ENCODE results near the gene CD300E. TPM values are rescaled to one million over a fixed set of nuclear protein-coding genes. Genes with fewer than 3 reads are reported as not detected.
"Not testable (repeated sequence)": the region's sequence is repeated elsewhere in the genome, so short reads cannot be mapped to it uniquely, and the experiment has no call there.

The CD300E gene
- polyA plus RNA-seq, 1 donor: 0.10 TPM

DNA sequence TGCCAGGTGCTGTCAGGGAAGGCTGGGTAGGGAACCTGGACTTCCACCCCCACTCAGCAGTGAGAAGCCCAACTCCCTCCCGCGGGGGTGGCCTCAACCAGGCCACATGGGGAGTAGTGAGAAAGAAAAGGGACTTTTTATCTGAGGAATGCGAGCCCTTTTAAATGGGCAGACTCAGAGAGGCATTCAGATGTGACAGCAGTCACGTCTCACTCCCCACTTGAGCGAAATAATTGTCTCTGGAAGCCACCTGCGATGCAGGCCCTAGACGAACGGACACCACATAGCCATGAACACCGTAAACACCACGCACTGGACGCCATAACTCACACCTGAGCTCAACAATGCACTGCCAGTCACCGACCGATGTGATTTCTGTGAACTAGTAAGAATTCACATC, 11.9 kb upstream of the CD300E start:
- peak; percentile 51 for DNase-seq

DNA sequence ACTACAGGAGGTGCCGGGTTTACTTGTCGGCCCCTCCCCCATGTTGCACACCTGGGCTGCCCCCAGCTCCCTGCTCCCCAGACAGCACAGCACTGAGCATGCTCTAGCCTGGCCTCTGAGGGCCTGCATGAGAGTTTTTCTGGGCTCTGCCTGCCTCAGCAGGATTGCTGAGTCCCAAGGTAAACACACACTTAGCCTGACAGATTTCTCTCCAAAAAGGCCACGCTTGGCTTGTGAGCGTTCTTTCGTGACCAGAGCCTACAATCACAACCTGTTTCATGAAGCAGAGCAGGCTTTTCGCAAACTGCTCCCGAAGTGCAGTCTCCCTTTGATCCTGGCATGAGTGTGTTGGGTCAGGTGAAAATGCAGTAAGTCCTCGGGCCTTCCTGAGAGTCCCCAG, 9.8 kb upstream of the CD300E start:
- DNase-seq: peak; percentile 74

DNA sequence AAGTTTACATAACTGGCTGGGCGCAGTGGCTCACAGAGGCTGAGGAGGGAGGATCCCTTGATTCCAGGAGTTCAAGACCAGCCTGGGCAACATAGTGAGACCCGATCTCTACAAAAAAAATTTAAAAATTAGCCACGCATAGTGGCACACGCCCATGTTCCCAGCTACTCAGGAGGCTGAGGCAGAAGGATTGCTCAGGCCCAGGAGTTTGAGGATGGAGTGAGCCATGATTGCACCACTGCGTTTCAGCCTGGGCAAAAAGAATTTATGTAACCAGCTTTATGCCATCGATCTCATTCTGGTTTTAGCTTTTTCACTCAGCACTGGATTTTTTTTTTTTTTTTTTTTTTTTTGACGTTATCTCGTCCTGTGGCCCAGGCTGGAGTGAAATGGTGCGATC, 9.1 kb upstream of the CD300E start:
- DNase-seq: no peak

DNA sequence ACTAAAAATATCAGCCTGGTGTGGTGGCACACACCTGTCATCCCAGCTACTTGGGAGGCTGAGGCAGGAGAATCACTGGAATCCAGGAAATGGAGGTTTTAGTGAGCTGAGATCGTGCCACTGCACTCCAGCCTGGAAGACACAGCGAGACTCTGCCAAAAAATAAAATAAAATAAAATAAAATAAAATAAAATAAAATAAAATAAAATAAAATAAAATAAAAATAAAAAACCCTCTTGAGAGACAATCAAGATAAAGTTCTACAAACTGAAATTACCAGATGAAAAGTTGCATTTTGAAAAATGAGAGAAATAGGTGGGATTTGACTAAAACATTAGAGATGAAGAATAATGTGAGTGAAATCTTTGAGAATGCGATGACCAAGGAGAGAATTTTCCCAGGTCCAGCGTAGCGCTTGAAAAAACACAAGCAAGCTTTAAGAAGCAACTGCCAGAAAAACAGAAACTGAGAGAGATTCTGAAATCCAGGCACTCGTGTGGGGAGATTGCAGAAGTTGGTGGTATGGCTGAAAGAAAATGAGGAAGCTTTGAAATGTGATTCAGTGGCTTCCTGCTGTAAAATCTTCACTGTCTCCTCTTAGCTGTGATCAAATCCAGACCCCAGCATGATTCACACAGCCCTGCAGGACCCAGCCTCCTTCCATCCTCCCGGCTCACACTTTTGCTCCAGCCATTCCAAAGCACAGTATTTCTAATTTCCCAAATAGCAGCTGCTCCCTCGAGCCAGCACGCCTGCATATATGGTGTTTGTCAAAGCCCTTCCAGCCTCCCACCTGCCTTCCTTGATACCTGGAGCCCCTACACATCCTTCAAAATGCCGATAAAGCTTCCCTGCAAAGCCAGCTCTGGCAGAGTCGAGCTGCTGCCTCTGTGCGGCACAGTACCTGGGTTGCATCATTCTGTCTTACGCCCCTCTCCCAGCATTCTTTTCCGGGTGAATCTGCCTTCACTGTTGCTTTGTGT, 8.2 kb upstream of the CD300E start:
- DNase-seq: no peak

DNA sequence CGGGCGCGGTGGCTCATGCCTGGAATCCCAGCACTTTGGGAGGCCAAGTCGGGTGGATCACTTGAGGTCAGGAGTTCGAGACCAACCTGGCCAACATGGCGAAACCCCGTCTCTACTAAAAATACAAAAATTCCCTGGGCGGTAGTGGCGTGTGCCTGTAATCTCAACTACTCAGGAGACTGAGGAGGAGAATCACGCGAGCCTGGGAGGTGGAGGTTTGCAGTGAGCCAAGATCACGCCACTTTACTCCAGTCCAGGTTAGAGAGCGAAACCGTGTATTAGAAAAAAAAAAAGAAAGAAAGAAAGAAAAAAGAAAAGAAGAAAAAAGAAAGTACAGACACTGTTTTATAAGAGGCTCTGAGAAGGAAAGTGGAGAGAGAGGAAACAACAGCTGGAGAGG, 6.7 kb upstream of the CD300E start:
- not testable (repeated sequence) for DNase-seq

DNA sequence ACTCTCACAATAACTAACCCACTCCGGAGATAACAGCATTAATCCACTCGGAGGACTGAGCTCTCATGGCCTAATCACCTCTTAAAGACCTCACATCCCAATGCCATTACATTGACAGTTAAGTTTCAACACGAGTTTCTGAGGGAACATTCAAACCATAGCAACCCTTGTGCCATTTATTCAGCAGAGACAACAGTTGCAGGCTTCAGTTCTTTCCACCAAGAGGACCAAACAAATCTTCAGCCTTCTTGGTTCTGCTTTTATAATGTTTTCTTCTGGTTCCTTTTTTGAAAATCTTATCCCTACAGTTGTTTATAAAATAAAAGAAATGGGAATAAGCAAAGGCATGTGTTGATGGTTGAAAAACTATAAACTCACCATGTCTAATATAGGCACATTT, 2.1 kb upstream of the CD300E start:
- DNase-seq: no peak

DNA sequence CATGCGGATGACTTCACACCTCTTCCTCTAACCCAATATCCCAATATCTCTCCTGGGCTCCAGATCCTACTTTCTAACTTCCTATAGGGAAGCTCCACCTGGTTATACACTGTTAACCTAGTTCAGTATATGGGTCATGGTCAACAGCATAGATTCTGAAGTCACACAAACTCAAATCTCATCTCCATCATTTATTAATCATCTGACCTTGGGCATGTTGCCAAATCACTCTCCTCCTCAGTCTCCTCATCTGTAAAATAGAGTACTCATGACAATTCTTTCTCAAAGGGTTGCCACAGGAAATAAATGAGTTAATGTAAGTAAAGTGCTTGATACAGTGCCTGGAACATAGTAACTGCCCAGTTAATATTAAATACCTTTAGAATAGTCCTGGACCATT, 593 bp upstream of the CD300E start:
- DNase-seq: no peak

DNA sequence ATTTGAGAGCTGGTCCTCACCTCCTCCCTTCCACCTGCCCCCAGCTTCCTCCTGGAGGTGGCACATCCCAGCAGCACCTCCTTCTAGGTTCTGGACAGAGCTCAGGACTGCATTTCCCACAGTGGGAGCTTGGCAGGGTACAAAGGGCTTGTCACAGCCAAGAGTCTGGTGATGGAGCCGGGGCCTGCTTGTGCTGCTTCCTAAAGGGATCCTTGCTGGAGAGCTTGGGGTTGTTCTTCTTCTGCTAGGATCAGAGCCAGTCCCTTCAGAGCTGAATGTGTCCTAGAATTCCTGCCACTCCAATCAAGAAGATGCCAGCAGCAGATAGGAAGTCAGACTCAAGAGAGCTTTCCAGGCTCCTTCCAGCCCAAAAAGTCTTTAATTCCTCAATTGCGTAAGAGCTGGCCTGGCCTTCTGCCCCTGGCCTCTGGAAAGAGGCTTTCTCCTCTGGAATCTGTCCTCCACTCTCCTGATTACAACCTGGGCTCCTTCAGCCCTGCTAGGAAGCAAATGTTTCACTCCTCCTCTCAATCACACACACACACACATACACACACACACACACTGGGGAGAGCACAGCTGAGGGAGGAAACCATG, 4.4 kb downstream of the CD300E start:
- no peak for DNase-seq

DNA sequence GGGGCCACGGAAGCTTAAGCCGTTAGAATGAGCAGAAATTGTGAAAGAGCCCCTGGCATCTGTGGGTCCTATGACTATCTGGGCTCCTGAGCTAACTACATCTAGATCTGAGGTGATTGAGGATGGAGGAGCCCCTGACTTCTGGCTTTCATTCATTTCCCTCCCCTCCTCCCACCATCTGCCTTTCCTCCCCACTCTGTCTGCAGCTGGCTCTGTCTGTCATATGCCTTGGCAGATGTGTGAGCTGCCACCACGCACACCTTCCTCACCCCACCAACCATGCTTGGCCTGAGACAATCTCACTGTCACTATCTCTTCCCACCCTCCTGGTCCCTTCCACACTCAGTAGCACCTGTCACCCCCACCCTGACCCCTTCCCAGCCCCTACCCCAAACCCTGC, 5.1 kb downstream of the CD300E start:
- no peak for DNase-seq

DNA sequence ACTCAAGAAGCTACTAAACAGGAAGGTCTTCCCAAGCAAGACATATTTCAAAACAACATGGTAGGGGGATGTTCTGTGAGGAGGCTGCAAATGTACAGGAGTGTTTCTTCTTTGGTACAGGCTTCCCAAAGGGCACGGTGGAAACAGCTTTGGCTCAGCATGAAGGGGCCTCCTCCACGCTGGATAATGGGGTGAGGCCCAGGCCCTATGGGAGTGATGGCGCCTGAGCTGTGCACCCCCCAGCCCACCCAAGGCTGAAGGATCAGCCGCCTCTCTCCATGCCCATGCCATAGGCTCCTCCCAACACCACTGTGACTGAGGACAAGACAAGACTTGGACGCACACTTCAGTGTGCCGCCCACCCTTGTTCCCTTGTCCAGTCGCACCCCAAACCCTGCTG, 6.8 kb downstream of the CD300E start:
- DNase-seq: no peak

DNA sequence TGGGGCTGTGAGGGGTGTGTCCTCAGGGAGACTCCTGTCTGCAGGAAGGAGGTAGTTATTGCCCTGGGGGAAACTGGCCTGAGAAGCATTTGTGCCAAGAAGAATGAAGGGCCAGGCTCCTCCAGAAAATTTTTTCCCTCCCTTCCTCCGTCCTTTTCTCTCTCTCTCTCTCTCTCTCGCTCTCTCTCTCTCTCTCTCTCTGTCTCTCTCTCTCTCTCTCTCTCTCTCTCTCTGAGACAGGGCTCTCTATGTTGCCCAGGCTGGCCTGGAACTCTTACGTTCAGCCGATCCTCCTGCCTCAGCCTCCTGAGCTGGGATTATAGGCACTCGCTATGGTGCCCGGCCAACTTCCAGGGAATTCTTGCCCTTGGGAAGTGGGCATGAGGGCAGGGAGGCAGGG, 11.5 kb downstream of the CD300E start:
- DNase-seq: no peak

DNA sequence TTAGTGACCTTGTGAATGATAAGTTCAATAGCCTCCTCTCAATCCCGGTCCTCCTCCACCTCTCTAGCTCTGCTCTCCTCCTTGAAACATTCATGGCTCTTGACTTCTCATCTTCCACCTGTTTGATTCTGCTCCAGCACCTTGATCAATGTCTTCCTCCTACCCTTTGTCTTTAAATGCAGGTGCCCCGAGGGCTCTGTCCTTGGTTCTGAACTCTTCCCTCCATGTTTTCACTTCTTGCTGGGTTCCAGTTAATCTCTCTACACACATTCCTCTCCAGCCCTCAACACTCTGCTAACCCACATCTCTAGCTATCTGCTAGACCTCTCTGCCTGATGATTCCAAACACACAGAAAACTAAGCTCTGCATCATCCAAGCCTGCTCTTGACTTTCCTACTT, 13.4 kb downstream of the CD300E start:
- peak; percentile 63 for DNase-seq

DNA sequence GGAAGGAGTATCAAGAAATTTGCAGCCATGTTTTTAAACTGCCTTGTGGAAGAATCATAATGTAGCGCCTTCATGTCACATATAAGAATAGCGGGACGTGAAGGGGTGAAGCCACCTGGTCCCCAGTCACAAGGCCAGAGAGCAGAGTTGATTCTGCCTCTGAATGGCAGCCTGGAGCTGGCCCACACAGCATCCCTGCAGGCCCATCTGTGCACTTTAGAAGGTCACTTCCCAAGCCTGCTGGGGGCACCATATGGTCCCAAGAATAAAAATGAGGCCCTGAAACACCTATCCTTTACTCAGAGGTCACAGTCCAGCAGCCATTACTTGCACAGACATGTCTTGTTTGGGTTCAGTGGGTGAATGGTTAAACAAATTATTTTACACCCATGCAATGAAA, 15.0 kb downstream of the CD300E start:
- no peak for DNase-seq

DNA sequence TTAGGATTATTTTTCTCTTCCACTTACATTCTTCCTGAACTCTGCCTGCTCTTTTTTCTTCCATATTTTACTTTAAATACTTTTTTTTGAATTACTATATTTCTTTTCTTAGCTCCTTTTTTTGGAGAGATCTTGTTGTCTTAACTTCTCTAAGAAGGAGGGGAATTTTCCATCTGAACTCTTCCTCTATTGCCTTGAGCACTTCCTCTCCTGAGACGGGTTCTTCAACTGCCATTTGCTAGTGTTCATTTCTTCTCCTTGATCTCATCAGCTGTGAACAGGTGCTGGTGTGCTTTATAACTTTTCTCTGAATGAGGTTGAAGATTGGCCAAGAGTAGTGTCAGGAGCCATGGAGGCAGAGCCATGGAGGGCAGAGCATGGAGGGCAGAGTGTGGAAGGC, 16.3 kb downstream of the CD300E start:
- no peak for DNase-seq

DNA sequence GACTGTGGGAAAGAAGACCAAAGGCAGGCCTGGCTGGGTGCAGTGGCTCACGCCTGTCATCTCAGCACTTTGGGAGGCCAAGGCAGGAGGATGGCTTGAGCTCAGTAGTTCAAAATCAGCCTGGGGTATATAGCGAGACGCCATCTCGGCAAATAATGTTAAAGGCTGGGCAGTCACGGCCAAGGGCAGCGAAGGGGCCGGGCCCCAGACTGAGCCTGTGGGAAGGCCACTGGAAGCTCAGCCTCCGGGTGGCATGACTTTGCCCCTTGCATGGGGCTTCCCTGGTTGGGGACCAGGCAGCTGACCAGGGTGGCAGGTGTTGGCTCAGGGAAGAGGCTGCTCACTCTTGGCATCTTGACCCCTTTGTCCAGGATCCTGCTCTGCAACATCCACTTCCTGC, 17.5 kb downstream of the CD300E start:
- DNase-seq: no peak

DNA sequence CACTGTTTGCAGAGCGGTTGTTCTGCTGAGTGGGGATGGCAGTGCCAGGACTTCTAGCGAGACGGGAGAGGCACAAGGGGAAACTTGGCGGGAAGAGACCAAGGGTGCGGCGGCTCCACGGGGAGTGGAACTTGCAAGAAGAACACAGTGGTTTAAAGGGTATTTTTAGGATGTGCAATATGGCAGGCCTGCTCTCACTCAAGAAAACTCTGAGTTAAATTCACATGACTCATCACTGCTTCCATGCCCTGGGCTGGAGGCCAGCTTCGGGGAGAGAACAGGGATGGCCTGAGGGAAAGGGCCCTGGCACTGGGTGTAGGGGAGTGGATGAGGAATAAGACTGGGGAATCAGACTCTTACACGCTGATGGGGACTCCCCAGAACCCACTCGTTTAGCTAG, 18.2 kb downstream of the CD300E start:
- DNase-seq: no peak

DNA sequence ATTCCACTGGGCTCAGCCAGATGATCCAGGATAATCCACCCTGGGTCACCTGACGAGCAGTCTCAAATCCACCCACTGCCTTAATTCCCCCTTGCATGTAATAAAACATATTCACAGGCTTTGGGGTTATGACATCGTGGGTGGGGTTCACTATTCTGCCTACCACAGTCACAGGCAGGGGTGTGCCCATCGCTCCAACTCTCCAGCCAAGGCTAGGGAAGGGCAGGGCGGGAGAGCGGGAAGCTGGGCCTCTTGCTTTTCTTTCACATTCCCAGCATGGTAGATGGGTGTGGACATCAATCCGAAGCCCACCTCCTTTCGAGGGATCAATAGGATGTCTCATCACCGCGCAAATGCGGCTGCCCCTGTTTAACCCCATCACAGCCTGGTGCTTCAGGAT, 18.8 kb downstream of the CD300E start:
- DNase-seq: no peak

DNA sequence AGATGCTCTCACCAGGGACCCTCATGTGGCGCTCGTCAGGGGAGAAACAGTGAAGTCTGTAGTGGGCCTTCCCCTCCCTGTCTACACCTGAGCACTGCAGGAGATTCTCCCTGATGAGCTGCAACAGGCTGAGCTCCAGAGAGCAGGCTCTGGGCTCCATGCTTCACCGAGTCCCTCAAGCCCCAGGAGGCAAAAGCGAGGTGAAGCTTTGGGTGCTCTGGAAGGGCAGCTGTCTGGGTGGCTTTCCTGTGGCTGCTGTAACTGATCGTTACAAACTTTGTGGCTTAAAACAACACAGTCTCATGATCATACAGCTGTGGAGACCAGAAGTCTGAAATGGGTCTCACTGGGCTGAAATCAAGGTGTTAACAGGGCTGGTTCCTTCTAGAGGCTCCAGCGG, 19.3 kb downstream of the CD300E start:
- DNase-seq: no peak

DNA sequence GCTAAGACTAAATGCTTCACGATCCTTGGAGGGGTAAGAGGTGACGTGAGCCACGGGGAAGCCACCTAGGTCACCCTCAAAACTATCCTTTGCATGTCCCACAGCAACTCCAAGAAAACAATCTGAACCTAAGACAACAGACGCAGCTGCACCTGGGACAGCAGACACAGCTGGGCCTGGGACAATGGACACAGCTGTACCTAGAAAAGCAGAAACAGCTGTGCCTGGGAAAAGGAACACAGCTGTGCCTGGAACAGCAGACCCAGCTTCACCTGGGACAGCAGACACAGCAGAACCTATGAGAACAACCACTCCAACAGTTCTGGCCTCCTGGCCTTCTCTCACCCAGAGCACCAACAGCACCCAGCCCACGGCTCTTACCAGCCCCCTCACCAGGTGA, 19.8 kb downstream of the CD300E start:
- no peak for DNase-seq

DNA sequence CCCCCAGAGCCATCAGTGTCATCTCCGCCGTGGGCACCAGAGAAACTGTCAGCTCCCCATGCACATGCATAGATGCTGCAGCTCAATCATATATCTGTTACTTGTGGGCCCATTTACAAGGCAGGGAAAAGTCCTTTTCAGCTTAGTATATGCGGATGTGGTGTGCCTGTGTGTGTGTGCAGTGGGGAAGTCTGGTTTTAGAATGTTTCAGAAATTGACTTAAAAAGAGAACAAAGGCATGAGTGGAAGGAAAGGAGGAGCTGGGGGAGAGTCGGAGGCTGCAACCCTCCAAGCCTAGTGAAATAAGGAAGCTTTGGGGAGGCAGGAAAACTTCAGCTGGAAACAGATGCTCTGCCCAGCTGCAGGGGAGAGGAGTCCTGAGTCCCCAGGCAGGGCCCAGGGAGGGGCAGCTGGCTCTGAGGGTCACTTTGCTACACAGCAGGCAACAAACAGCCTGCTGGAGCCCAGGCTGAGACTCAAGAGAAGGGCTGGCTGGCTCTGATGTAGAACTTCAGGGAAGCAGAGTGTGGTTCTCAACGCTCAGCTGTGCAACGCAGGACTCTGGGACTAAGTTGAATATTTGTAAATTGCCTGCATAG, 20.4 kb downstream of the CD300E start:
- DNase-seq: no peak

DNA sequence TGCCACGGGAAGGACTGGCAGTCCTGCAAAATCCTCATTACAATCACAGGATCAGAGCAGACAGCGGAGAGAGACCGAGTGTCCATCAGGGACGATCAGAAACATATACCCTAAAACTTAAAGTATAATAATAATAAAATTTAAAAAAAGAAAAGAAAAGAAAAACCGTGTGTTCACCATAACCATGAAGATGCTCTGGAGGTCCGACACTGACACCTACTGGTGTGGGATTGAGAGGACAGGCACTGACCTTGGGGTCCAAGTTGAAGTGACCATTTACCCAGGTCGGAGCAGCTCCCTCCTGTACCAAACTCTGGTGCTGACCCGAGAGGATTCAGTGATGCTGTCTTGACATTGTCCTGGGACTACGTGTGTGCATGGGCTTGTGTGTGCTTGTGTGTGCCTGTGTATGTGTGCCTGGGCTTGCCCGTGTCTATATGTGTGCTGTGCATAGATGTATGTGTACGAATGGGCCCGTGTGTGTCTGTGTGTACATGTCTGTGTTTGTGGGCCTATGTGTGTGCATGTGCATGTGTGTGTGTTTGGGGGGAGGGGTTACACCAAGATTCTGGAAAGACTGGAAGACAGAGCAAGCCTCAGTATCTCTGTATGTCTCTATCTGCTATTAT, 21.5 kb downstream of the CD300E start:
- peak; percentile 20 for DNase-seq

DNA sequence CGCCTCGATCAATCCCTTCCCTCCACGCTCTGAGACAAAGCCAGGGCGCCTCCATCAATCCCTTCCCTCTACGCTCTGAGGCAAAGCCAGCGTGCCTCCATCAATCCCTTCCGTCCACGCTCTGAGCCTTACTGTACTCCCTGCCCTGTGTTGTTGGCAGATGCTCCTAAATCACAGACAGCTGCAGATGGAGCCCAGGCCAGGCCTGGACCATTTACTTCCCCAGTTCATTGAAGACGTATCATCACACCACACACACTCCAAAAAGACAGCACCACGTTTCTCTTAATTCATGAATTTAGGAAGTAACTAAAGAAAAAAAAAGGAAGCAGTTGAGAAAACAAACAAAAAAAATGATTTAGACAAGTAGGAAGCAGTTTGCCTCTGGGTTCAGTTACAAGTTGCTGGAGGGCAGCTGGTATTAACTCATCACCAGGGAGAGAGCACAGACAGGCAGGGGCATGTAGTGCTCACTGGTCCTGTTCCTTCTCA, 24.0 kb downstream of the CD300E start:
- DNase-seq: no peak

DNA sequence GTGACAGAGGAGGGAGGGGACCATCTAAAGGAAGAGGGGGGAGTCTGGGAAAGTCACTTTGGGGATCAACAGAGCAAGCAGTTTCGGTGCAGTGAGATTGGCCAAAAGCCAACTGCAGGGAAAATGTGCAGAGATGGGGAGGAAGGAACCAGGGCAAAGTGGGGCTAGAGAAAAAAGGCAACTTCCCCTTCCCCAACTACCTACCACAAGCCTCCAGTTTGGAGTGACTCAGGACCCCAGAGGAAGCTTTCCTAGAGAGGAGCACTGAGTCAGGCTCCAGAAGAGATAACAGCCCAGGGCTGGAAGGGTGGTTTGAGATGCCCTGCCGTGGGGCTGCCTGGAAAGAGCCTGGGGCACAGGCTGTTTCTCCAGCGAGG, 24.5 kb downstream of the CD300E start:
- DNase-seq: no peak

Data from left kidney (tissue), 2 donors.